SKM-1 (cell line): ENCODE measurements around the gene TLL1.

Experiments
- DNase-seq: peaks from one replicate; lab custom pipeline; 2025; ENCODE audit not compliant: unreplicated experiment; lab: John Stamatoyannopoulos, UW

Gene TLL1

DNA sequence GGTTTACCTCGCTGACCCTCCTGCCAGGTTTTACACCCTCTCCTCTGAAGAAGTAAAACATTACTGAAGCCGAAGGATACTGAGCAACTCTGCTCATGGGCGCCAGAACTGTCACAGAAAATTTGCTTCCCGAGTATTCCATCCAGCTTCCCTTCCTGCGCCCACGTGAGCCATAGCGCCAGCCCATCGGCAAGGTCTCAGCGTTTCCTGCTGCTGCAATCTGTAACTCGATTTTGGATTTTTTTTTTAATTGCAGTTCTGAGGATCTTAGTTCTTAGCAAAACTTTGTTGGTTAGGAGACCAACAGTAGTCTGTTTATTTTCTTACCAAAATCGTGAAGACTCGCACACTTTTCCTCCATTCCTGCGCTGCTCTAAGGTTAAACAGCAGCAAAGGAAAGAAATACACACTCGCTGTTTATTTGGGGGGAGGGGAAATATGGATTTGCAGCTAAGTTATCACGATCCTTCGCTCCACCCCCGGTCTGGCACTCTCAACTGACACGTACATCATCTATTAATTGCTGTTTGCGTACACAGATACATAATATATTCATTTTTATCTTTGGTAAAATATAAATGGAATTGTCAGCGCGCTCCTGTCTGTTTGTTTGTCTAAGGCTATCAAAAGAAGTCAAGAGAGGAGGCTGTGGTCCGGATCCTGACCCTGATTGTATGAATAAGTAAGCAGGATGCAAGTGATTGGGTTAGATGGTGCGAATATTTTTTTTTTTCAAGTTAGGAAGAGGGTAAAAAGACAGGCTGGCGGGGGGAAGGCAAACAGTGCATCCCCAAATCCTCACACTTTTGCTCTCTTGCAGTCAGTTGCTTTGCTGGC, at the start of gene TLL1:
Gene TLL1 (plus strand): TSS at position 777 of the 837 bp plus-strand sequence. CDS start 668 bp downstream, outside the sequence.
- DNase-seq: no peak

DNA sequence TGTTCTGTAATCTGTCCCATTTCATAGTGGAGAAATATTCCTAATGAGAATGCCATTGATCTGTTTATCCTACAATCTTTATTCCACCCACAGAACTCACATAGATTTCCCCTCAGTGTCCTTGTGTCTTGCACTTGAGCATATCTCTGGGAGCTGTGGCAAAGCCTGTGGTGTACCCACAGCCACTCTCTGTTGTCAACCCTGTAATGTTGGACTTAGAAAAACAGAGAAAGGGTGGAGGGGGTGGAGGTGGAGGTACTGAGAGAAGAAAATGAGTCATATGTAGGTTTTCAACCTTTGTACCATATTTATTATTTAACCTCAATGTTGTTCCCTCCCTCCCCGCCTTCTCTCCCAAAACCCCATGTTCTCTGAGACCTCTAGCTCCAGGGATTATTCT, 46.9 kb upstream of the TLL1 start:
- DNase-seq: no peak

DNA sequence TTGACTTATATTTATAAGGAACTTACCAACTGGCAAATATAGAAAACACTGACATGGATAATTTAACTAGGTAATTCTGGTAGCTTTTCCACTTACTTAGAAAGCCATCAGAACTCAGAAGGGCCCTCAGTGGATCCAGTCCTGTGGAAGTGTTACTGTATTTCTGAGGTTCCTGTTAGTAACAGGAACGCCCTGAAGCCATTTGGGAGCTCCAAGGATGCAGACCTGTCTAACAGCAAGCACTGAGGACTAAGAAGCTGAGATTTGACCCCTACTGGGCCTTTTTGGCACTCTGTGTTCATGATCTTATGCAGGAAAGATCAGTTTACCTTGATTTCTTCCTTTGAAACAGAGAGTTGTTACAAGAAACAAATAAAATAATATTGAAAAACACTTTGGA, 46.0 kb upstream of the TLL1 start:
- DNase-seq: no peak

DNA sequence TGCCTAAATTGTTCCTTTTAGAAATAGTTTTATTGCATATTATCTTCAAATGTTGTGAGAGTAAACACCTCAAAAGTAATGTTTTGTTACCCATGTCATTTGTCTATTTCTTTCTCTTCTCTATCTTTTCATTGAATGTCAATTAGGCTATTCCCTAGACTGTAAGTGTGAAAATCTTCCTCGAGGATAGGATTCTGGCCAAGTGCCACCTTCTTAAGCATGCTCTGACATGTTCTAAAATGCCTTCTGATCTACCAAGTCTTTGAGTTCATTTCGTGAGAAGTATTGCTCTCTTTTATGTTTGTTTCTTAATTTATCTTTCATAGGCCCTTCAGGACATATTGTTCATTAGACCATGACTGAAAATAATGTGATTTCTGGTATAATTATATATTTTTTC, 44.1 kb upstream of the TLL1 start:
- no peak for DNase-seq

DNA sequence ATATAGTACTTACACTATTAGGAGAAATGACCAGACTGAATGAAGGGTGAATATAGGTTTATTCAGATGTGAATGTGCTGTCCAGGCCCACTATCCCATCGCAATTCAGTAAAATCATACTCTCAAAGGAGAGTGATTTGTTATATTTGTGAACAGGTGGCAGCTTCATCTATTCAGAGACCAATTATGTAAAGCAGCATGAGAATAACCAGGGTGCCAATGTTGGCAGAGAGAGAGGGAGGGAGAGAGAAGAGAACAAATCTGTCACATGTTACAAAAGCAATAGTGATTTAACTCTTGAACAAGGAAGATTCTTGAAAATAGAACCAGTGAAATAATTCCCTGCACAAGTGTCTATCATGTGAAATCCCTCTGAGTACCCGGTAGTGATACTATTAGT, 38.9 kb upstream of the TLL1 start:
- no peak for DNase-seq

DNA sequence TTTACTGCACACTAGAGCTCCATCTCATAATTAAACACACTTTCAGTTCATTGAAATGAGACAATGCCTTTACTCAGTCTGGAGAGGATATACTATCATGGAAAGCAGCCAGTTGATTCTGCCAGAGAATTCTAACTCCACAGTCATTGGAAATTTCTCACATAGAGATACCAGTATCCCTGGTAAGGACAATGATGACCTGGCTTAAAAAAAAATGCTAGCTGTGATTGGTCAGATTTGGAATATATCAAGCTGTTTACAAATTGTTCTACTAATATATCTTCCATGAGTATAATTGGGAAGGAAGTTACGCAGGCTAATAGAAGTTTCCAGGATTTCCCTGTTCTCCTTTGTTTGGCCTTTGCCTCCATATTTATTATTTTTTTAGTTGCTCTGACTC, 34.5 kb upstream of the TLL1 start:
- DNase-seq: no peak

DNA sequence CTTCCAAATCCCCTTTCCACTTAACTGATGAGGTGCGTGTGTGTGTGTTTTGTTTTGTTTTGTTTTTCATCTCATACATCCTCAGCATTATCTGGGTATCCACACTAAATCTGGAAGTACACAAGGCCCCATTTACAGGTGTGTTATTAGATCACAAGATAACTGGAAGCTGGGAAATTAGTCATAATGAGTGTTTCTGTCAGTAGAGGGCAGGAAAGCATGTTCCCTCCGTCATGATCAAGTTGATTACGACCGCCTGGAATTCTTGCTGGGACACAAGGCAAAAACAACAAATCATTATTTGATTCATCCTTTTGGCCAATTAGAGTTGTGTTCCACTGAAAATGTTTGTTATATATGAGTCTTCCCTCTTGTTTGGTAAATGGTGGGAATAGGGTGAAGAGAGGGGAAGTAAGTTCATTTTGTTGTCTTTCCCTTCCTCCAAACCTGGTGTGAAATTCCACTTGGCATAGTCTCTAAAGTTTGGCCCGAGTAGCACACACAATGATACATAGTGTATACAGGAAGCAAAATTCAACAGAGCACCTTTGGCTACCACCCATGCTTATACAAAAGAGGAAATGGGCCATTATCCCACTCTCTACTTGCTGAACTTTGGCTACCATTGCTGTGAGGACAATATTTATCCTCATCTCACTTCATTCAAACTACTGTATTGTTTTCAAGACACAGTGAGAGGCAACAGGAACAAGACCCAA, 33.3 kb upstream of the TLL1 start:
- no peak for DNase-seq

DNA sequence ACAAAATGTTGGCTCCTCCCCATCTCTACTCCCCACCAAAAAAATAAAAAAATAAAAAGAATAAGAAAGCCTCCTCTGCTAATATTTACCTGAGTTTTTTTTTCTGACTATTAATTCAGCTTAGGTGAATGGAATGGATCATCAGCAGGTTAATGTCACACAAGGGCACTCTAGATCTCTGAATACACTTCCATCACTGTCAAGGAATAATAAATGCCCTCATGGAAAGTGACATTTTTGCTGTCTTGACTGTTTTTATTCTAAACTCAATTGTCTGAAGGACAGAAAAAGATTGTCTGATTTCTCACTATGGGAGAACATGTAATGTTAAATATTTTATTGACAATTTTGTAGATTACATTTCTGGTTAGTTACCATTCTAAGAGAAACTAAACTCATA, 30.4 kb upstream of the TLL1 start:
- no peak for DNase-seq

DNA sequence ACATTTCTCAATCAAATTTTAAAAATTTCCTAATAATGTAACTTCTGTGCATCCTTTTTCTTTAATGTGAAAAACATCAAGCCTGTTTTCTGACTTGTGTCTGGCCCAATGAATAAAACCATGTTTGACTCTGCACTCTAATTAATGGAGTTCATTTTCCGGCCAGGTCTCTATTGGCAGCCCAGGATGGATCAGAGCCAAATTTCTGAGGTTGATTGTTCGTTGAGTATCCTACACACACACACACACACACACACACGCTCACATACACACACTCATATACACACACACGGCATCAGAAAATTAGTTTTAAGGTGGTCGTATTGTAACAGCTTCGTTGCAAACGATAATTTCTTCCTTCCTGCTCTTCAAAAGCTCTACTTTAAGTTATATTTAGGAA, 28.9 kb upstream of the TLL1 start:
- DNase-seq: no peak

DNA sequence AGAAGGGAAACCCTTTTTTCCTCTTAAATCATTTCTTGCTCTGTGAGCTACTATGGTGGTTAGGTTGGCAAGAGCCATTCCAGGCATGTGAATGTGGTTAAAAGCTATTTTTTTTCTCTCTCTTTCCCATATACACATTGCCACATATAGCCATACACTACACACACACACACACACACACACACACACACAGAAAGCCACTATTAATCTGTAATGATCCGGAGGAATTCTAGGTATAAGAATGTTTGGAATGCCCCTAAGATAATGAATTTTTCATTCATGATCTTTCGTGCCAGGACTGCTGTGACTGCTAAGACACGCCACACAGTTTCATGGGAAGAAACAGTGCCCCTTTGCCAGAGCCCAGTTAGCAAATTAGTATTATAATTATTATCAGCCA, 21.8 kb upstream of the TLL1 start:
- DNase-seq: no peak

DNA sequence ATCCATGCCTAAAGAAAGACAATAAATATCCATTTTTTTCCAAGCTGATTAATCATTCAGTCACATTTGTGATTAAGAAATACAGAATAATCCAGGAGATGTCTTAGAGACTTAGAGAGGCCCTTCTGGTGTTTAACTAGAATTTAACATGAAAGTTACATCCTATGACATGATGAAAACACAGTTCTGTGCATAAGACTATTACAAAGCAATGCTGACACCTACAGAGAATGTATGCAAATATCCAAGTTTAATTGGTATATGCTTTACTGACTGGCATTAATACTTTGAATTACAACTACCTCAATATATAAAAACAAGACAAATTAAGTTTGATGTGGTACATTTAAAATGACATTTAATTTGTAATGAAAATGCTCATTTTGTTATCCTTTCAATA, 17.8 kb upstream of the TLL1 start:
- DNase-seq: no peak

DNA sequence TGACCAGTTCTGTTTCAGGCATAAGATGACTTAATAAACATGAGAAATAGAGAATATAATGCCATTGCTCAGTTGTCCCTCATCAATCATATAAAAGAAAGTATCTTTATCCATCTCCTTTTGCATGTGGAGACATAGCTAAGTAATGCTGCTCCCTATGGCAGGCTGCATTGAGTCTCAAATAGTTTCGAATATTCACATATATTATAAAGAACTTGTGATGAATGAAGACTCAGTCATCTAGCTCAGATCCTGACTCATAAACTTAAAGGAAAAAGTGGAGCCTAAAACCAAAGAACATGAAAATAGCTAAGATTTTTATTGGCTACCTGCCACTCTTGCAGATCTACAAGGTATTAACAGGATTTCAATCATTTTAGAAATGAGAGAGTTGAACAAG, 11.7 kb upstream of the TLL1 start:
- DNase-seq: no peak

DNA sequence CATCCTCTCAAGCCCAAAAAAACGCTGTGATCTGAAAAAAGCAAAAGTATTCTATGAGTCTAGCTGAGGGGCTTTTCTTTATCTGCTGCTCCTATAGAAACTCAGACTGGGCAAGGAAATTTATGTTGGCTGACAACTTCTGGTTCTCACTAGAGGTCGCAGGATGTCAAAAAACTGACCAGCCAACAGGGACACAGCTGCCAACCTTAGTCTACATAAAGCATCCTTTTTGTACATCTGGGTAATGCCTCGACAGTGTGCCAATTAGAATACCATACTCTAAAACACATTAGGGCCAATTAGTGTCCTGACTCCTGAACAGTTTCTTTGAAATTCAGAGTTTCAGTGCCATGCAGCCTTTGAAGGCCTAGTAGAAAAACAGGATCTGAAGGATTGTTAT, 8.8 kb upstream of the TLL1 start:
- DNase-seq: no peak

DNA sequence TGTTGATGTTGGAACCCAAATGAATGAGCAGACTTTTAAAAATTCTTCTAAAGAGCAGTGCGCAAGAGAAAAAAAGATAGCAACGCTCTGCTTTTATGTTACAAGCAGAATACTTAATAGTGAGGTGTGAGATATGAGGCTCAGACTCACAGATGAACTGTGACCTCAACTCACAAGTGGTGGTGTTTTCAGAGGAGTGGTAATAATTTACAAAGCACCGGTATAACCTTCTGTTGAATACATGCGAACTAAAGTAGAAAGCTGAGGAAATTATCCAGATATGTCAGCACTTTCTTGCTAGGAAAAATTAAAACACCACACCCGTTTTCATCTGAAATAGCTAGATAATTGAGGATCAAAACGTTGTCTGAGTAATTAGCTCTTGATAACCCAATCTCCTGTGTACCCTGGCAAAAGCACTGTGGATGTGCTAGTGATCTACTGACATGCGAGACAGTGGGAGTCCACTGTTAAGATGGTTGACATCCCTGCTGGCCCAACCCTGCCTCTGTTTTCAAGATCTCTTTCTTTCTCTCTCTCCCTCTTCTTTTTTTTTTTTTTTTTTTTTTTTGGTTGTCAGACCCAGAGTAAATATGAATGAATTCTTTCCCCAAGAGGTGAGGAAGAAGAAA, 6.9 kb upstream of the TLL1 start:
- no peak for DNase-seq

DNA sequence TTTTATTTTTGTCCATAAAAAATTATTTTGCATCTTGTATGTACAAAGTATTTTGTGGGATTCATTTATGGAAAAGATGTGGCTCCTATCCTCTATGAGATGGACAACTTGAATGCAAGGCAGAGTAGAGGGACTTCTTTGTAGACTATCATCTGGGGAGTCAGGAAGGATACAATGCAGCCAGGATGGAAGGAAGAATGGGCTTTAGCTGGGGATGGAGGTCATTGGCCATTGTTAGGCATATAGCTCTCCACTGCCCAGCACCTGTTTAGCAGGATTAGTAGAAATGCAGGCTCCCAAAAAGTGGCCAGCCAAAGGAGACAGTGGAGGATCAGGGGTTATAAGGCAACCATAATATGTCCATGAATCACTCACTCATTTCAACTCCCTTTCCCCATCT, 5.1 kb upstream of the TLL1 start:
- DNase-seq: no peak

DNA sequence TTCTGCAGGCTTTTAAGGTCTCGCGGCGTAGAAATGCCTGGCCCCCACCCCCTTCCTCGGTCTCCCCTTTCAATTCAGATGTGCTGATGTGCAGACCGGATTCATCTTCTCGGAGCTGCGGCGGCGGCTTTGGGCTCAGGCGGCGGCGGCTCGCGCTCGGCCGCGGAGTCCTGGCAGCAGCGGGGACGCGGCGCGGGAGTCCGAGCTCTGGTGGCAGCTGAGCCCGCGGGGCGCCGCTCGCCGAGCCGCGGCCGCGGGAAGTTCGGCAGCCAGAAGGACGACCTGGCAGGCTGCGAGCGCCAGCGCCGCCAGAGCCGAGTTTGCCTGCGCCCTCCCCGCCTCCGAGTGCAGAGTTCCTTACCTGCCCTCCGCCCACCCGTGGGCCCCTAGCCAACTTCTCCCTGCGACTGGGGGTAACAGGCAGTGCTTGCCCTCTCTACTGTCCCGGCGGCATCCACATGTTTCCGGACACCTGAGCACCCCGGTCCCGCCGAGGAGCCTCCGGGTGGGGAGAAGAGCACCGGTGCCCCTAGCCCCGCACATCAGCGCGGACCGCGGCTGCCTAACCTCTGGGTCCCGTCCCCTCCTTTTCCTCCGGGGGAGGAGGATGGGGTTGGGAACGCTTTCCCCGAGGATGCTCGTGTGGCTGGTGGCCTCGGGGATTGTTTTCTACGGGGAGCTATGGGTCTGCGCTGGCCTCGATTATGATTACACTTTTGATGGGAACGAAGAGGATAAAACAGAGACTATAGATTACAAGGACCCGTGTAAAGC, 448 bp downstream of the TLL1 start:
- DNase-seq: no peak

DNA sequence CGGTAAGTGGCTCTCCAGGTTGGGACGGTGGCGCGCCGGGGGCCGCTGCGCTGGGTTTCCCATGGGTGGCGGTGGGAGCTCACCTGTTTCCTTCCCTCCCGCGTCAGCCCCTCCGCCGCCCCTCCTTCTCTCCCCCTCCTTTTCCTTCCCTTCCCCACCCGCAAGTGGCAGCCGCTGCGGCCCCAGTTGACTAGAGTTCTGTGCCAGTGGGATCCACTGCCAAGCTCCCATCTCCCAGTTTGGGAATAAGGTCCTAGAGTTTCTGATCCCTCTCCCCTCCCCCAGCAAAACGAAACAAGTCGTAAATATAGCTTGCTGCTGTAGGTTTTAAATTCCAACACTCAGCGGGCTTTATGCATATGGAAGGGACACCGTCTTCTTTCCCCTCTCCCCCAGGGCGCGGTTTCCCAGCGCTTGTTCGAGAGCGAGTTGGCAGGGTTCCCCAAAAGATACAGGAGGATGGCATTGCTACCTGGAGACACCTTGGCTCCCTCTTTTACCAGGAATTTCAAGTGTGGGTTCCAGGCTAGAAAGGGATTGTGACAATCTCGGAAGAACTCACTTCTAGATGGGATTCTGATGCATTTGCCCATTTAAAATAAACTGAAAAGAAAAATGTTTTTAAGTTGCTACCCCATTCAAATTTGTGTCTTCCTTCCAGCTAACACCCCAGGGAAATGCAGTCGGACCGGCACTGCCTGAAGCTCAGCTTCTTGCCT, 1.2 kb downstream of the TLL1 start:
- DNase-seq: no peak

DNA sequence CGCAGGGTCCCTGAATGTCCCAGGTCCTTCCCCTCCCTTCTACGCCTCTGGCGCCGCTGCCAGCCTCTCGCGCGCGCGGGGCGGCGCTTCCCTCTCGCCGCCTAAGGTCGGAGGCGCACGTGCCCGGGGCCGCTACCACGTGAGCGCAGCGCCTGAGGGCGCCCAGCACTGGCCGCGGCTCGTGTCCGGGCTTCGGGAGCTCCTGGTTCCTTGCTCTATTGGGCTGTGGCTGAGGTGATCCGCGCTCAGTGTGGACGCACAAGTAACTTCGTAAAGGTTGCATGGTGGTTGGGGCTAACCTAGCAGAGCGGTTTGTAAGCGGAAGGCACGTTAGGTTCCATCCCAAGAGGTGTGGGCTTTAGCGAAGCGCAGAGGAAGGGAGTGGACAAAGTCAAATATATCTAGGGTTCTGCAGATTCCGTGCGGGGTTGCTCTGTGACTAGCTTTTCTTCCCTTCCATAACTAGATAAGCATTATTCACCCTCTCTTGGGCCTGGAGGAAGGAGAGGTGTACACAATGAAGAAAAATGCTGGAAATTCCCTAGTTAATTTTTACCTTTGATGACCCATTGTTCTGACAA, 1.8 kb downstream of the TLL1 start:
- no peak for DNase-seq

DNA sequence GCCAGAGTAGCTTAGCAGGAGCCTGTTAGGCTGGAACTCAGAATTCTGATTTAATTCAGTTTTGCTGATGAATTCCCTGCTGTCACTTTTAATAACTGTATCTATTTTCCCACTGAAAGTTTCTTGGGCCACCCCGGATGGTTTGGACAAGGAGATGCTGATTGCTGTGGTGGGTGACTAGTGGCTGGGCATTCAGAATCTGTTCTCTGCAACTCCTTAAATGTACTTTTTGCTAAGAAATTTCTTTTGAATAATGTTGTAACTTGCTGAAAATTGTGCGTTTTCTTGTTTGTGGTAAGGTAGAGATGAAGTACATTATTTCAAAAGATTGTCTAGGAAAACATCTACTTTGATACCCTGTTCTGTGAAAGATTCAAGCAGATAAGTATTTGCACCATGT, 2.4 kb downstream of the TLL1 start:
- no peak for DNase-seq

DNA sequence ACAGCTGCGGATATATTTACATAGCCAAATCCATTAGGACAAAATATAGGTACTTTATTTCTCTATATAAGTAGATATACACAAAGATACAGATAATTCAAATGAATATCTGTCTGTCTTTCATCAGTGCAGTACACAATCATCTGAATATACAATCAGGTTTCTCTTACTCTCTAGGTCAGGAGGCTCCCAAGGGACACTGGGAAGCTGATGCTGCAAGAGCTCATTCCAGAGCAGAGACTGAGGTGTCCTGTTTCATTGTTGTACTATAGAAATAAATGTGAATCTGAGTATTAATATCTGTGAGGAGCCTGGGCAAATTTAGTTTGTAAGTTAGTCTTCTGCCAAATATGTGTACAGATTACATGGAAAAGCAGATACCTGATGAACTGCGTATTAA, 4.2 kb downstream of the TLL1 start:
- DNase-seq: no peak
